Ureter (tissue), 1 donor: ENCODE data around the gene C14orf119. TPM values are rescaled to one million over a fixed set of nuclear protein-coding genes. Genes with fewer than 3 reads are reported as not detected.

Experiments used
- DNase-seq: peaks from one replicate; pipeline ENCODE4 v3.0.0-alpha.2; 2020; ENCODE audit warnings: low spot score
- total RNA-seq: library from RNA; stranded (reverse); gene quantifications from one replicate; pipeline ENCODE4 v1.2.4, GENCODE V29; 2023
- donor health status: DM: yes; HTN: yes; CAD: no.

The C14orf119 gene
- total RNA-seq, 1 donor from 2014 or later, result 40.2 TPM

- no peak for DNase-seq
These were observed 54.4 kb downstream of the C14orf119 start for GRCh38 chr14:23149745-23150144.

Other genes with a start within 250 kb of the C14orf119 start
- 128 TPM for gene LRP10, start 223.8 kb upstream of the C14orf119 start, total RNA-seq
- gene REM2, start 212.3 kb upstream of the C14orf119 start, total RNA-seq, result 0.18 TPM
- 84.4 TPM for gene RBM23, start 176.4 kb upstream of the C14orf119 start, total RNA-seq
- gene PRMT5, start 166.1 kb upstream of the C14orf119 start, total RNA-seq, result 80.9 TPM
- gene HAUS4, start 138.4 kb upstream of the C14orf119 start, total RNA-seq, result 29.2 TPM
- 39.9 TPM for gene AJUBA, start 113.0 kb upstream of the C14orf119 start, total RNA-seq
- 10.8 TPM for gene C14orf93, start 85.4 kb upstream of the C14orf119 start, total RNA-seq
- gene PSMB5, start 60.6 kb upstream of the C14orf119 start, total RNA-seq, result 67.6 TPM
- gene PSMB11, start 53.3 kb upstream of the C14orf119 start, total RNA-seq, result not detected
- gene CDH24, start 38.0 kb upstream of the C14orf119 start, total RNA-seq, result 3.7 TPM
- gene ACIN1, start 369 bp upstream of the C14orf119 start, total RNA-seq, result 229 TPM
- gene CIROP, start 9.5 kb downstream of the C14orf119 start, total RNA-seq, result not detected
- gene CEBPE, start 23.8 kb downstream of the C14orf119 start, total RNA-seq, result not detected
- 58.5 TPM for gene SLC7A8, start 88.2 kb downstream of the C14orf119 start, total RNA-seq
- gene RNF212B, start 142.4 kb downstream of the C14orf119 start, total RNA-seq, result not detected
- gene HOMEZ, start 190.6 kb downstream of the C14orf119 start, total RNA-seq, result 32.7 TPM
- gene PPP1R3E, start 207.4 kb downstream of the C14orf119 start, total RNA-seq, result 28.2 TPM
- gene BCL2L2, start 211.3 kb downstream of the C14orf119 start, total RNA-seq, result 51.1 TPM
- 178 TPM for gene PABPN1, start 226.0 kb downstream of the C14orf119 start, total RNA-seq